ENCODE results near the gene C9orf50.
A peak's percentile ranks its signal among the peaks of the same experiment; 100 is the strongest.

Gene C9orf50

GRCh38 chr9:129635099-129636065 lies 14.5 kb upstream of the C9orf50 start:
- H3K27ac ChIP-seq, result 0 out of 2 replicates have a peak overlapping the region, but pooled peaks have one; percentile 36

GRCh38 chr9:129633848-129634247 lies 12.9 kb upstream of the C9orf50 start:
- no peak for TF ChIP-seq ZFX (IDR thresholded peaks at IDR 0.05; ENCODE audit: borderline replicate concordance)
- TF ChIP-seq CTCF (IDR thresholded peaks at IDR 0.05), result no peak
- no peak overlapping the region for H3K27ac ChIP-seq

More at GRCh38 chr9:129635099-129636065, 14.5 kb upstream of the C9orf50 start:
- TF ChIP-seq CTCF (IDR thresholded peaks at IDR 0.05) (no peak), ZFX (IDR thresholded peaks at IDR 0.05; ENCODE audit: borderline replicate concordance) (no peak)

- TF ChIP-seq ZFX (IDR thresholded peaks at IDR 0.05; ENCODE audit: borderline replicate concordance), result no peak
- H3K27ac ChIP-seq, result no peak overlapping the region
Measured at GRCh38 chr9:129633207-129633606, 12.3 kb upstream of the C9orf50 start.

GRCh38 chr9:129632460-129632859 lies 11.6 kb upstream of the C9orf50 start:
- no peak overlapping the region for H3K27ac ChIP-seq
- TF ChIP-seq ZFX (IDR thresholded peaks at IDR 0.05; ENCODE audit: borderline replicate concordance) (no peak), CTCF (IDR thresholded peaks at IDR 0.05) (no peak)

GRCh38 chr9:129631674-129632129 lies 10.8 kb upstream of the C9orf50 start:
- TF ChIP-seq CTCF (IDR thresholded peaks at IDR 0.05), result no peak
- TF ChIP-seq ZFX (IDR thresholded peaks at IDR 0.05; ENCODE audit: borderline replicate concordance), result no peak
- H3K27ac ChIP-seq, result no peak overlapping the region

GRCh38 chr9:129630967-129631673 lies 10.2 kb upstream of the C9orf50 start:
- TF ChIP-seq ZFX (IDR thresholded peaks at IDR 0.05; ENCODE audit: borderline replicate concordance) (no peak), CTCF (IDR thresholded peaks at IDR 0.05) (no peak)
- no peak overlapping the region for H3K27ac ChIP-seq

GRCh38 chr9:129629251-129629820 lies 8.4 kb upstream of the C9orf50 start:
- TF ChIP-seq ZFX (IDR thresholded peaks at IDR 0.05; ENCODE audit: borderline replicate concordance) (no peak), CTCF (IDR thresholded peaks at IDR 0.05) (no peak)
- H3K27ac ChIP-seq, result no peak overlapping the region

Data from 22Rv1 (cell line).